GM18873 (cell line): Measurements from ENCODE around the gene TRNAU1AP.
"Not testable (repeated sequence)": the region's sequence is repeated elsewhere in the genome, so short reads cannot be mapped to it uniquely, and the experiment has no call there.

Experiments used
- ATAC-seq: cut with Tn5 transposase; IDR thresholded peaks from one replicate; pipeline ENCODE4 v1.9.1; 2021; ENCODE audit warnings: mild to moderate bottlenecking, moderate library complexity, moderate number of reproducible peaks; ENCODE audit not compliant: unreplicated experiment, low FRiP score

Gene TRNAU1AP

GRCh38 chr1:28572891-28573290 lies 20.0 kb downstream of the TRNAU1AP start:
- not testable (repeated sequence) for ATAC-seq

GRCh38 chr1:28573564-28573963 lies 20.7 kb downstream of the TRNAU1AP start:
- no peak for ATAC-seq

- no peak for ATAC-seq
Observed at GRCh38 chr1:28577052-28577678, 24.3 kb downstream of the TRNAU1AP start.

GRCh38 chr1:28577738-28578536 lies 25.1 kb downstream of the TRNAU1AP start:
- ATAC-seq = no peak

- no peak for ATAC-seq
Observed at GRCh38 chr1:28578696-28579218, 25.9 kb downstream of the TRNAU1AP start.

- no peak for ATAC-seq
Observed at GRCh38 chr1:28579401-28579800, 26.5 kb downstream of the TRNAU1AP start.

- peak; percentile 17 for ATAC-seq
Observed at GRCh38 chr1:28580722-28581530, 28.0 kb downstream of the TRNAU1AP start.

- peak; percentile 65 for ATAC-seq
Observed at GRCh38 chr1:28581531-28582247, 28.8 kb downstream of the TRNAU1AP start.

- no peak for ATAC-seq
Observed at GRCh38 chr1:28582248-28582615, 29.3 kb downstream of the TRNAU1AP start.

- not testable (repeated sequence) for ATAC-seq
Observed at GRCh38 chr1:28586585-28587391, 33.9 kb downstream of the TRNAU1AP start.

- no peak for ATAC-seq
Observed at GRCh38 chr1:28591708-28592320, 38.9 kb downstream of the TRNAU1AP start, which contains the start of gene RAB42. Gene RAB42, plus strand, starts transcription at chr1:28592265. Its CDS starts 247 bp downstream, at chr1:28592512.

GRCh38 chr1:28592321-28593071 lies 39.6 kb downstream of the TRNAU1AP start:
- no peak for ATAC-seq

- ATAC-seq = not testable (repeated sequence)
Observed at GRCh38 chr1:28593988-28594356, 41.1 kb downstream of the TRNAU1AP start.

GRCh38 chr1:28594686-28595411 lies 42.0 kb downstream of the TRNAU1AP start:
- not testable (repeated sequence) for ATAC-seq

GRCh38 chr1:28595412-28596191 lies 42.7 kb downstream of the TRNAU1AP start:
- ATAC-seq = no peak

GRCh38 chr1:28596276-28596675 lies 43.4 kb downstream of the TRNAU1AP start:
- not testable (repeated sequence) for ATAC-seq

GRCh38 chr1:28601696-28602095 lies 48.8 kb downstream of the TRNAU1AP start:
- ATAC-seq = no peak
